HEK293 (cell line): Measurements from ENCODE around the gene RABGGTA.
A peak's percentile ranks its signal among the peaks of the same experiment; 100 is the strongest.

ENCODE experiments used
- CTCF ChIA-PET: fragments of 350-600 bp; formaldehyde crosslinking; extraction: SDS; loops from one replicate; lab custom pipeline; 2021; ENCODE audit warnings: antibody characterized with exemption; lab: Yijun Ruan, JAX
- POLR2A ChIA-PET: fragments of 300-600 bp; formaldehyde crosslinking; extraction: SDS; loops from one replicate; lab custom pipeline; 2020; ENCODE audit warnings: antibody characterized with exemption, inconsistent platforms; lab: Yijun Ruan, JAX
- H3K27ac ChIP-seq: fragments of 200-500 bp; sonication (Bioruptor generic); 2 replicates; pipeline ENCODE4 v1.5.1; 2014; ENCODE audit warnings: low read depth, low read length, control low read depth, inconsistent platforms; ENCODE audit errors: extremely low read depth
- H3K36me3 ChIP-seq, 2 experiments: fragments of 200-500 bp in 1 of 2; sonication (Bioruptor generic) in 1 of 2; 1 replicate in 1 of 2; 2 replicates in 1 of 2; pipeline ENCODE4 v1.5.1; 2014 to 2017; ENCODE audit warnings: inconsistent platforms in 2 of 2, low read length in 2 of 2; ENCODE audit not compliant: control insufficient read depth in 2 of 2, insufficient read depth in 1 of 2
- H3K4me1 ChIP-seq: fragments of 200-500 bp; sonication (Bioruptor generic); 2 replicates; pipeline ENCODE4 v1.5.1; 2014; ENCODE audit warnings: mild to moderate bottlenecking, low read length, inconsistent platforms; ENCODE audit not compliant: control insufficient read depth, insufficient read depth
- H3K4me3 ChIP-seq: 2 replicates; pipeline ENCODE4 v1.5.1; 2011; ENCODE audit warnings: low read depth, mild to moderate bottlenecking, control low read depth, low read length, moderate library complexity
- H3K9me3 ChIP-seq: fragments of 200-500 bp; sonication (Bioruptor generic); 2 replicates; pipeline ENCODE4 v1.5.1; 2014; ENCODE audit warnings: low read depth, low read length, inconsistent platforms; ENCODE audit not compliant: control insufficient read depth, insufficient read depth
- GLI2 ChIP-seq: fragments of 450-650 bp; formaldehyde crosslinking; IDR thresholded peaks from 2 replicates; pipeline ENCODE4; 2017; ENCODE audit warnings: missing biosample characterization, missing genetic modification characterization, low read depth, borderline replicate concordance
- MEIS1 ChIP-seq: sonication (generic); formaldehyde crosslinking; IDR thresholded peaks from 2 replicates; pipeline ENCODE4 v1.8.1; 2022; ENCODE audit warnings: missing genetic modification reagents, mild to moderate bottlenecking, borderline replicate concordance
- MYNN ChIP-seq: fragments of 450-650 bp; formaldehyde crosslinking; IDR thresholded peaks from 2 replicates; pipeline ENCODE4 v1.5.1; 2016; ENCODE audit warnings: missing biosample characterization, missing genetic modification characterization, borderline replicate concordance
- ZFP41 ChIP-seq: fragments of 450-650 bp; formaldehyde crosslinking; IDR thresholded peaks from 2 replicates; pipeline ENCODE4 v1.5.1; 2016; ENCODE audit warnings: missing biosample characterization, missing genetic modification characterization, borderline replicate concordance
- ZNF121 ChIP-seq: fragments of 450-650 bp; formaldehyde crosslinking; IDR thresholded peaks from 2 replicates; pipeline ENCODE4 v1.5.1; 2016; ENCODE audit warnings: missing biosample characterization, missing genetic modification characterization
- ZNF2 ChIP-seq: fragments of 450-650 bp; formaldehyde crosslinking; IDR thresholded peaks from 2 replicates; pipeline ENCODE4 v1.5.1; 2016; ENCODE audit warnings: missing biosample characterization, missing genetic modification characterization
- ZNF24 ChIP-seq: fragments of 450-650 bp; formaldehyde crosslinking; IDR thresholded peaks from 2 replicates; pipeline ENCODE4 v1.5.1; 2016; ENCODE audit warnings: missing biosample characterization, missing genetic modification characterization
- ZNF248 ChIP-seq: fragments of 450-650 bp; formaldehyde crosslinking; IDR thresholded peaks from 2 replicates; pipeline ENCODE4 v1.5.1; 2017; ENCODE audit warnings: missing biosample characterization, missing genetic modification characterization
- ZNF266 ChIP-seq: fragments of 450-650 bp; formaldehyde crosslinking; IDR thresholded peaks from 2 replicates; pipeline ENCODE4 v1.5.1; 2016; ENCODE audit warnings: missing biosample characterization, missing genetic modification characterization, low read depth
- ZNF513 ChIP-seq: fragments of 450-650 bp; IDR thresholded peaks from 2 replicates; pipeline ENCODE4 v1.5.1; 2018; ENCODE audit warnings: missing biosample characterization, missing genetic modification characterization
- ZNF518A ChIP-seq: fragments of 450-650 bp; formaldehyde crosslinking; conservative IDR thresholded peaks from 2 replicates; pipeline ENCODE4 v1.5.1; 2016; ENCODE audit warnings: low read depth, missing biosample characterization, missing genetic modification characterization
- ZNF530 ChIP-seq: fragments of 450-650 bp; formaldehyde crosslinking; IDR thresholded peaks from 2 replicates; pipeline ENCODE4 v1.5.1; 2016; ENCODE audit warnings: low read depth, missing biosample characterization, missing genetic modification characterization
- ZNF558 ChIP-seq: fragments of 450-650 bp; formaldehyde crosslinking; IDR thresholded peaks from 2 replicates; pipeline ENCODE4 v1.5.1; 2016; ENCODE audit warnings: missing biosample characterization, missing genetic modification characterization
- ZNF626 ChIP-seq: fragments of 450-650 bp; sonication (Bioruptor Pico); formaldehyde crosslinking; IDR thresholded peaks from 2 replicates; pipeline ENCODE4 v1.5.1; 2018; ENCODE audit warnings: missing biosample characterization, missing genetic modification characterization, inconsistent platforms
- ZNF670 ChIP-seq: fragments of 450-650 bp; formaldehyde crosslinking; IDR thresholded peaks from 2 replicates; pipeline ENCODE4 v1.5.1; 2016; ENCODE audit warnings: missing biosample characterization, missing genetic modification characterization, low read depth
- ZNF791 ChIP-seq: fragments of 450-650 bp; formaldehyde crosslinking; IDR thresholded peaks from 2 replicates; pipeline ENCODE4 v1.5.1; 2016; ENCODE audit warnings: missing biosample characterization, missing genetic modification characterization
- ZSCAN18 ChIP-seq: fragments of 450-650 bp; formaldehyde crosslinking; IDR thresholded peaks from 2 replicates; pipeline ENCODE4 v1.5.1; 2016; ENCODE audit warnings: missing biosample characterization, missing genetic modification characterization

The RABGGTA gene

GRCh38 chr14:24307156-24307574, 35.8 kb upstream of the RABGGTA start:
- H3K9me3 ChIP-seq: no peaks in the 10 kb centered on the region
- H3K36me3 ChIP-seq: peaks cover 20 to 92% of the 10 kb centered on the region in 2 experiments
- H3K4me1 ChIP-seq: no peaks in the 10 kb centered on the region
- no peak overlapping the region for H3K4me3 ChIP-seq
- no peak for TF ChIP-seq ZNF530 (tag by site-specific recombination)
- no peak for TF ChIP-seq GLI2 (tag by site-specific recombination)
- TF ChIP-seq MYNN (tag by site-specific recombination): no peak
- no peak for TF ChIP-seq ZNF2 (tag by site-specific recombination)
- ChIA-PET CTCF (interaction anchor here (0.6 to 5.1 kb wide), 19 partner anchors 8 to 253 kb away, joined by 3 to 70 read pairs (median 7); partner anchors contain the start of genes CBLN3, DHRS1, KHNYN and NOP9), POLR2A (interaction anchor here (0.8 to 2.2 kb wide), 8 partner anchors 8 to 192 kb away, joined by 3 to 10 read pairs (median 3); partner anchors contain the start of genes CBLN3, DCAF11, DHRS1 and KHNYN)
- H3K27ac ChIP-seq: no peak overlapping the region

GRCh38 chr14:24304019-24304387, 32.6 kb upstream of the RABGGTA start:
- POLR2A ChIA-PET: no interaction called here
- CTCF ChIA-PET: interaction anchor here (0.6 to 1.5 kb wide), 4 partner anchors 30 to 246 kb away, joined by 3 to 6 read pairs (median 3); partner anchors contain the start of gene TINF2
- Histone ChIP-seq H3K36me3 (peaks cover 29 to 74% of the 10 kb centered on the region in 2 experiments), H3K4me3 (no peak overlapping the region), H3K9me3 (no peaks in the 10 kb centered on the region), H3K27ac (no peak overlapping the region)
- TF ChIP-seq ZNF626: no peak
- no peak for TF ChIP-seq ZNF518A
- no peak for TF ChIP-seq ZNF24 (tag by site-specific recombination)
- TF ChIP-seq ZNF266 (tag by site-specific recombination): no peak
- TF ChIP-seq ZNF670 (tag by site-specific recombination): no peak
- no peak for TF ChIP-seq ZNF558 (tag by site-specific recombination)
- no peak for TF ChIP-seq ZNF121 (tag by site-specific recombination)
- no peak for TF ChIP-seq ZNF791 (tag by site-specific recombination)
- no peak for TF ChIP-seq ZFP41 (tag by site-specific recombination)
- TF ChIP-seq MEIS1: no peak
- TF ChIP-seq, all 188 proteins: peak for 0
- H3K4me1 ChIP-seq: peaks cover 6% of the 10 kb centered on the region

- H3K9me3 ChIP-seq: no peaks in the 10 kb centered on the region
- CTCF ChIA-PET: interaction anchor here (0.7 to 5.7 kb wide), 9 partner anchors 8 to 86 kb away, joined by 3 to 133 read pairs (median 3); partner anchors contain the start of genes CIDEB, LTB4R2 and TINF2
- H3K4me3 ChIP-seq: peak overlapping the region; percentile 85
- peaks cover 12% of the 10 kb centered on the region for H3K4me1 ChIP-seq
- H3K27ac ChIP-seq: peak overlapping the region; percentile 55; the same call in 1 of the 2 replicates
- POLR2A ChIA-PET: interaction anchor here (0.6 to 5.4 kb wide), 8 partner anchors 8 to 762 kb away, joined by 3 to 62 read pairs (median 5); partner anchors contain the start of genes CIDEB, EMC9, MDP1 and RABGGTA
- TF ChIP-seq ZNF513 (tag by site-specific recombination): 0 out of 2 replicates have a peak, but pooled peaks have one; percentile 28
- no peak for TF ChIP-seq ZSCAN18 (tag by site-specific recombination)
- TF ChIP-seq ZNF248 (tag by site-specific recombination): no peak
- H3K36me3 ChIP-seq: peaks cover 26 to 61% of the 10 kb centered on the region in 2 experiments
Measured at GRCh38 chr14:24300326-24300980, 29.1 kb upstream of the RABGGTA start.
